B cell (primary cell): Measurements from ENCODE around the gene ZNF547.

Source experiments
- EZH2 ChIP-seq: IDR thresholded peaks from 2 replicates; pipeline ENCODE4 v1.6.1; 2012; ENCODE audit warnings: borderline replicate concordance, low read depth, mild to moderate bottlenecking, moderate library complexity, low read length; ENCODE audit not compliant: insufficient read depth, poor library complexity, severe bottlenecking
- TF ChIP-seq, protein P1 (sequence below): fragments of 200-600 bp; IDR thresholded peaks from one replicate; pipeline ENCODE4 v1.8.0; 2022; ENCODE audit warnings: antibody characterized with exemption, mild to moderate bottlenecking

DNA sequence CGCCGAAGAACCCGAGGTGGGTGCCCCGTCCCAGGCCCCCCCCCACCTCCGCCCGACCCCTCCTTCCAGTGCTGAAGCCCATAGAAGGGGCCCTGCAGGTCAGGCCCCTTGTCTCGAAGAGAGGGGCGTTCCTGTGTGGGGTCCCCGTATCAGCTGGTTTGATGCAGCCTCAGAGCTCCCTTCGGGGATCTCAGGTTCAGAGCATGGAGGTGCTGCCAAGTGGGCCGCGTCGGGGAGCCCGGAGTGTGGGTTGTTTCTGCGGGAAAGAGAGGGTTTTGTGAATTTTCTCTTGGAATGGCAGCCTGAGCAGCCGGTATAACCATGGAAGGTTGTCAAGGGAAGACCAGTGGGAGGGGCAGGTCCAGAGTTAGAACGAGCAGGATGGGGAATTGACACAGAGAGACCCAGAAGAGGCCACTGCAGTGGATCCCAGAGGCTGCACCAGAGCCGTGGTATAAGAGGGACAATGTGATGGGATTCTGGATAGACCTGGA, 384 bp downstream of the ZNF547 start:
- TF ChIP-seq, protein P1, sequence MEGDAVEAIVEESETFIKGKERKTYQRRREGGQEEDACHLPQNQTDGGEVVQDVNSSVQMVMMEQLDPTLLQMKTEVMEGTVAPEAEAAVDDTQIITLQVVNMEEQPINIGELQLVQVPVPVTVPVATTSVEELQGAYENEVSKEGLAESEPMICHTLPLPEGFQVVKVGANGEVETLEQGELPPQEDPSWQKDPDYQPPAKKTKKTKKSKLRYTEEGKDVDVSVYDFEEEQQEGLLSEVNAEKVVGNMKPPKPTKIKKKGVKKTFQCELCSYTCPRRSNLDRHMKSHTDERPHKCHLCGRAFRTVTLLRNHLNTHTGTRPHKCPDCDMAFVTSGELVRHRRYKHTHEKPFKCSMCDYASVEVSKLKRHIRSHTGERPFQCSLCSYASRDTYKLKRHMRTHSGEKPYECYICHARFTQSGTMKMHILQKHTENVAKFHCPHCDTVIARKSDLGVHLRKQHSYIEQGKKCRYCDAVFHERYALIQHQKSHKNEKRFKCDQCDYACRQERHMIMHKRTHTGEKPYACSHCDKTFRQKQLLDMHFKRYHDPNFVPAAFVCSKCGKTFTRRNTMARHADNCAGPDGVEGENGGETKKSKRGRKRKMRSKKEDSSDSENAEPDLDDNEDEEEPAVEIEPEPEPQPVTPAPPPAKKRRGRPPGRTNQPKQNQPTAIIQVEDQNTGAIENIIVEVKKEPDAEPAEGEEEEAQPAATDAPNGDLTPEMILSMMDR = no peak
- TF ChIP-seq EZH2 = no peak
